HepG2 (cell line): ENCODE measurements around the gene FAM53B. TPM values are rescaled to one million over a fixed set of nuclear protein-coding genes. Genes with fewer than 3 reads are reported as not detected.
A peak's percentile ranks its signal among the peaks of the same experiment; 100 is the strongest.

ENCODE experiments used
- FOXM1 ChIP-seq: sonication (generic); formaldehyde crosslinking; IDR thresholded peaks from 2 replicates; pipeline ENCODE4 v1.5.0; 2020; ENCODE audit warnings: missing genetic modification reagents
- GMEB1 ChIP-seq: sonication (generic); formaldehyde crosslinking; IDR thresholded peaks from 2 replicates; pipeline ENCODE4 v1.5.1; 2020; ENCODE audit warnings: missing genetic modification reagents, mild to moderate bottlenecking, borderline replicate concordance
- HNRNPH1 ChIP-seq: fragments of 200-400 bp; formaldehyde crosslinking; optimal IDR thresholded peaks from 2 replicates; pipeline ENCODE3; 2017; ENCODE audit warnings: mild to moderate bottlenecking, low read depth, low read length
- KLF12 ChIP-seq: sonication (generic); formaldehyde crosslinking; IDR thresholded peaks from 2 replicates; pipeline ENCODE4 v1.4.0; 2020; ENCODE audit warnings: missing genetic modification reagents, borderline replicate concordance
- NR2F2 ChIP-seq: IDR thresholded peaks from 2 replicates; pipeline ENCODE4 v1.6.1; 2012; ENCODE audit warnings: low read depth, inconsistent platforms, borderline replicate concordance
- PAWR ChIP-seq: sonication (generic); formaldehyde crosslinking; IDR thresholded peaks from 2 replicates; pipeline ENCODE4 v1.4.0; 2020; ENCODE audit warnings: missing genetic modification reagents, mild to moderate bottlenecking, borderline replicate concordance
- PCBP1 ChIP-seq: fragments of 200-400 bp; formaldehyde crosslinking; IDR thresholded peaks from 2 replicates; pipeline ENCODE4 v1.6.1; 2017; ENCODE audit warnings: mild to moderate bottlenecking, low read depth, low read length, borderline replicate concordance
- POGK ChIP-seq: sonication (generic); formaldehyde crosslinking; conservative IDR thresholded peaks from 2 replicates; pipeline ENCODE4 v1.8.0; 2022; ENCODE audit warnings: mild to moderate bottlenecking, moderate library complexity, missing genetic modification reagents
- SALL1 ChIP-seq: sonication (generic); formaldehyde crosslinking; IDR thresholded peaks from 2 replicates; pipeline ENCODE4 v1.8.0; 2022; ENCODE audit warnings: mild to moderate bottlenecking, missing genetic modification reagents
- SNAPC2 ChIP-seq: sonication (generic); formaldehyde crosslinking; IDR thresholded peaks from 2 replicates; pipeline ENCODE4 v1.8.1; 2022; ENCODE audit warnings: mild to moderate bottlenecking, missing genetic modification reagents
- SOX6 ChIP-seq, 2 experiments: fragments of 450-650 bp in 1 of 2; sonication (generic) in 1 of 2; formaldehyde crosslinking in 1 of 2; IDR thresholded peaks; 2 replicates each; pipeline versions ENCODE4 v1.4.0 to v1.6.1; 2017 to 2020; ENCODE audit warnings: antibody characterized with exemption in 1 of 2, mild to moderate bottlenecking in 1 of 2, missing genetic modification reagents in 1 of 2
- ZFX ChIP-seq: sonication (generic); formaldehyde crosslinking; IDR thresholded peaks from 2 replicates; pipeline ENCODE4 v1.4.0; 2020; ENCODE audit warnings: mild to moderate bottlenecking, low read depth, missing genetic modification reagents, moderate library complexity
- ZNF142 ChIP-seq: sonication (generic); formaldehyde crosslinking; IDR thresholded peaks from 2 replicates; pipeline ENCODE4 v1.4.0; 2020; ENCODE audit warnings: missing genetic modification reagents
- ZNF264 ChIP-seq: sonication (generic); formaldehyde crosslinking; IDR thresholded peaks from 2 replicates; pipeline ENCODE4 v1.4.0; 2020; ENCODE audit warnings: missing genetic modification reagents
- ZNF382 ChIP-seq: sonication (generic); formaldehyde crosslinking; IDR thresholded peaks from 2 replicates; pipeline ENCODE4 v1.5.0; 2020; ENCODE audit warnings: missing genetic modification reagents, mild to moderate bottlenecking, borderline replicate concordance
- ZNF44 ChIP-seq: sonication (generic); formaldehyde crosslinking; IDR thresholded peaks from 2 replicates; pipeline ENCODE4 v1.5.1; 2020; ENCODE audit warnings: mild to moderate bottlenecking, missing genetic modification reagents
- ZNF547 ChIP-seq: sonication (generic); formaldehyde crosslinking; IDR thresholded peaks from 2 replicates; pipeline ENCODE4 v1.5.1; 2020; ENCODE audit warnings: mild to moderate bottlenecking, missing genetic modification reagents
- ZNF639 ChIP-seq: conservative IDR thresholded peaks from 2 replicates; pipeline ENCODE4 v1.6.1; 2018; ENCODE audit warnings: missing genetic modification reagents
- polyA plus RNA-seq, 8 experiments: library from polyadenylated mRNA; depleted of rRNA in 3 of 8; stranded (reverse) in 7 of 8; unstranded in 1 of 8; fragments of >200 nt; fragmentation: Illumina TruSeq in 4 of 8; extraction: Trizol in 4 of 8; gene quantifications; 2 replicates each; pipeline versions ENCODE4 v1.2.1 to v1.2.3, GENCODE V29; 2011 to 2016; ENCODE audit warnings: low read depth in 4 of 8, missing spikeins in 1 of 8, mixed read lengths in 1 of 8; ENCODE audit not compliant: insufficient read depth in 1 of 8
- total RNA-seq, 5 experiments: library from RNA; depleted of rRNA; stranded (reverse); fragments of >200 nt; fragmentation: Illumina TruSeq; extraction: Trizol; gene quantifications; 2 replicates each; pipeline ENCODE4 v1.2.3, GENCODE V29; 2016; ENCODE audit warnings: low read depth in 1 of 5

FAM53B gene
- total and polyA plus RNA-seq, 2 of the 13 experiments (the other 11 are each of a cell fraction or from before 2014, with no cell fraction given): 6.4 to 19.3 TPM

DNA sequence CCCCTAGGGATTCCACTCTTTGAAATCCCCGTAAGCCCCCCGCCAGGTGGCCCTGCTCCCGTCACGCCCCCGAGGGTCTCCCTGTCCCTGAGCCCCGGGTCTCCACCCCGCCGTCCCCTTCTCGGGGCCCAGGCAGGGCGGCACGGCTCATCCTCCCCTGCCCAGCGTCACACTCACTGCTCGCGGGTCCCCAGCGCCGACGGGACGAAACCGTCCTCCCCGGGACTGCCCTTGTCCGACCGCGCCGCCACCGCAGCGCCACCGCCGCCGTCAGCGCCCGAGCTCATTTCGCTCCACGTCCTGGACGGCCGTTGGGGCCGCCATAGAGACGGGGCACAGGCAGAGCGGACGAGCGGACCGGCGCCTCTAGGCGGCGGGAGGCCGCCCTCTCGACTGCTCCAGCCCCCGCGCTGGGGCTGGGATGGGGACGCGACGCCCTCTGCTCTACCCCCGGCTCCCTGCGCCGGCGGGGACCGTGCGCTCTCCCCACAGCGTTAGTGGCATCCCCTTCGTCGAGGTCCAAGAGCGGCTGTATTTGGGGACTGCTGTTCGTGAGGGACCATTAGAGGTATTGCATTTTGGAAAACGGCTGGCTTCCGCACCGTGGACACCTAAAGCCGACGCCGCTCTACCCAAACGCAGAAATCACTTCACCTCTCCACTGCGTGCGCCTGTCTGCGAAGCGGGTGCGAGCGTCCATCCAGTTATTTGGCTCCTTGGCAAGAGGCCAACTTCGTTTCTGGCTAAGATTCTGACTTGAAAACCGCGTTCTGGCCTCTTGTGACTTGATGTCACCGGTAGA lies 47.6 kb upstream of the FAM53B start, which contains the start of gene EEF1AKMT2 (continued):
- TF ChIP-seq PAWR (CRISPR knock-in tag): no peak
- TF ChIP-seq ZNF142 (CRISPR knock-in tag): no peak; the same call in 1 of the 2 replicates
- TF ChIP-seq ZNF264 (CRISPR knock-in tag): peak; percentile 85
- peak; percentile 95 for TF ChIP-seq POGK (CRISPR knock-in tag)
- TF ChIP-seq SNAPC2: peak; percentile 78
- peak; percentile 96 for TF ChIP-seq ZNF639 (CRISPR knock-in tag)
- peak; percentile 58 for TF ChIP-seq KLF12 (CRISPR knock-in tag)
- TF ChIP-seq ZNF382: no peak
- no peak for TF ChIP-seq SOX6 (IDR thresholded peaks at IDR 0.05)
- peak; percentile 61 for TF ChIP-seq SOX6 (CRISPR knock-in tag; IDR thresholded peaks at IDR 0.05)
- TF ChIP-seq ZNF44 (CRISPR knock-in tag): peak; percentile 89; the same call in 1 of the 2 replicates
- TF ChIP-seq SALL1 (CRISPR knock-in tag): peak; percentile 51
- peak; percentile 90 for TF ChIP-seq GMEB1
- no peak for TF ChIP-seq NR2F2
- no peak for TF ChIP-seq HNRNPH1
- TF ChIP-seq PCBP1: no peak
- TF ChIP-seq FOXM1 (CRISPR knock-in tag): no peak
- peak; percentile 70 for TF ChIP-seq ZNF547 (CRISPR knock-in tag)
- TF ChIP-seq ZFX (CRISPR knock-in tag): peak; percentile 95
